ENCODE results near the gene PCDH12.

GRCh38 chr5:141992349-141992963 is 34.5 kb upstream of the PCDH12 start:
- TF ChIP-seq POLR2A (IDR thresholded peaks at IDR 0.05) (no peak), CTCF (IDR thresholded peaks at IDR 0.05) (peak; percentile 71 to 91 (median 80))

Data from heart left ventricle (tissue), 13 donors.